Trophoblast cell (in vitro differentiated cells and primary cell): ENCODE measurements around the gene KIF5C.
A peak's percentile ranks its signal among the peaks of the same experiment; 100 is the strongest.

ENCODE experiments used
- DNase-seq, 2 donors: peaks; one replicate each; pipeline ENCODE4 v3.0.0-alpha.2; 2016
- H2AFZ ChIP-seq: 2 replicates; pipeline ENCODE4 v1.6.1; 2013; ENCODE audit warnings: low read length, moderate library complexity, mild to moderate bottlenecking; ENCODE audit not compliant: insufficient read depth, poor library complexity
- H2AK5ac ChIP-seq: 2 replicates; pipeline ENCODE4 v1.6.1; 2013; ENCODE audit warnings: mild to moderate bottlenecking, low read length
- H2BK120ac ChIP-seq: 2 replicates; pipeline ENCODE4 v1.6.1; 2013; ENCODE audit warnings: low read length, mild to moderate bottlenecking, moderate library complexity; ENCODE audit not compliant: insufficient read depth, poor library complexity
- H2BK12ac ChIP-seq: 2 replicates; pipeline ENCODE4 v1.6.1; 2013; ENCODE audit warnings: mild to moderate bottlenecking, low read length, moderate library complexity
- H2BK5ac ChIP-seq: 2 replicates; pipeline ENCODE4 v1.6.1; 2013; ENCODE audit warnings: low read length, low read depth, moderate library complexity, mild to moderate bottlenecking; ENCODE audit not compliant: poor library complexity
- H3K14ac ChIP-seq: 2 replicates; pipeline ENCODE4 v1.6.1; 2013; ENCODE audit warnings: mild to moderate bottlenecking, low read length
- H3K18ac ChIP-seq: 2 replicates; pipeline ENCODE4 v1.6.1; 2013; ENCODE audit warnings: mild to moderate bottlenecking, low read length
- H3K23ac ChIP-seq: 2 replicates; pipeline ENCODE4 v1.6.1; 2013; ENCODE audit warnings: low read length
- H3K27ac ChIP-seq: 2 replicates; pipeline ENCODE4 v1.5.1; 2013; ENCODE audit warnings: low read depth, mild to moderate bottlenecking, inconsistent platforms, low read length, moderate library complexity
- H3K27me3 ChIP-seq: 2 replicates; pipeline ENCODE4 v1.6.1; 2013; ENCODE audit warnings: inconsistent platforms, mild to moderate bottlenecking, low read length, moderate library complexity; ENCODE audit not compliant: insufficient read depth
- H3K36me3 ChIP-seq, 2 experiments: 1 replicate in 1 of 2; 2 replicates in 1 of 2; pipeline ENCODE4 v1.6.1; 2013; ENCODE audit warnings: low read length in 2 of 2, mild to moderate bottlenecking in 2 of 2, moderate library complexity in 1 of 2; ENCODE audit not compliant: insufficient read depth in 2 of 2, control insufficient read depth in 1 of 2
- H3K4ac ChIP-seq: 2 replicates; pipeline ENCODE4 v1.6.1; 2013; ENCODE audit warnings: low read depth, mild to moderate bottlenecking, low read length, moderate library complexity
- H3K4me1 ChIP-seq, 2 experiments: 1 replicate in 1 of 2; 2 replicates in 1 of 2; pipeline ENCODE4 v1.6.1; 2013; ENCODE audit warnings: low read length in 2 of 2, mild to moderate bottlenecking in 2 of 2, moderate library complexity in 1 of 2; ENCODE audit not compliant: insufficient read depth in 2 of 2, control insufficient read depth in 1 of 2
- H3K4me2 ChIP-seq: 2 replicates; pipeline ENCODE4 v1.6.1; 2013; ENCODE audit warnings: inconsistent platforms, mild to moderate bottlenecking, low read length, moderate library complexity
- H3K4me3 ChIP-seq: 2 replicates; pipeline ENCODE4 v1.5.1; 2013; ENCODE audit warnings: mild to moderate bottlenecking, low read depth, low read length, inconsistent platforms
- H3K79me1 ChIP-seq: one replicate; pipeline ENCODE4 v1.6.1; 2013; ENCODE audit warnings: low read length
- H3K79me2 ChIP-seq: 2 replicates; pipeline ENCODE4 v1.6.1; 2013; ENCODE audit warnings: low read length, mild to moderate bottlenecking; ENCODE audit not compliant: control insufficient read depth, insufficient read depth, poor library complexity
- H3K9ac ChIP-seq: 2 replicates; pipeline ENCODE4 v1.6.1; 2013; ENCODE audit warnings: mild to moderate bottlenecking, low read length
- H3K9me3 ChIP-seq: 2 replicates; pipeline ENCODE4 v1.6.1; 2013; ENCODE audit warnings: low read depth, mild to moderate bottlenecking, control low read depth, inconsistent platforms, low read length; ENCODE audit not compliant: insufficient read depth
- H4K12ac ChIP-seq: 2 replicates; pipeline ENCODE4 v1.6.1; 2013; ENCODE audit warnings: low read depth, mild to moderate bottlenecking, low read length, moderate library complexity
- H4K8ac ChIP-seq: 2 replicates; pipeline ENCODE4 v1.6.1; 2013; ENCODE audit warnings: low read depth, mild to moderate bottlenecking, low read length, moderate library complexity
- H4K91ac ChIP-seq: one replicate; pipeline ENCODE4 v1.6.1; 2013; ENCODE audit warnings: low read depth, mild to moderate bottlenecking, low read length, moderate library complexity
- WGBS: extraction: QIAGEN DNeasy Blood & Tissue Kit; methylation state at CpG from one replicate; pipeline ENCODE4 v1.1.7; 2013; ENCODE audit warnings: missing lambda C conversion rate; ENCODE audit not compliant: insufficient read length, insufficient coverage; ENCODE audit errors: extremely low coverage; 5-methylcytosine and 5-hydroxymethylcytosine counted together

The KIF5C gene

DNA sequence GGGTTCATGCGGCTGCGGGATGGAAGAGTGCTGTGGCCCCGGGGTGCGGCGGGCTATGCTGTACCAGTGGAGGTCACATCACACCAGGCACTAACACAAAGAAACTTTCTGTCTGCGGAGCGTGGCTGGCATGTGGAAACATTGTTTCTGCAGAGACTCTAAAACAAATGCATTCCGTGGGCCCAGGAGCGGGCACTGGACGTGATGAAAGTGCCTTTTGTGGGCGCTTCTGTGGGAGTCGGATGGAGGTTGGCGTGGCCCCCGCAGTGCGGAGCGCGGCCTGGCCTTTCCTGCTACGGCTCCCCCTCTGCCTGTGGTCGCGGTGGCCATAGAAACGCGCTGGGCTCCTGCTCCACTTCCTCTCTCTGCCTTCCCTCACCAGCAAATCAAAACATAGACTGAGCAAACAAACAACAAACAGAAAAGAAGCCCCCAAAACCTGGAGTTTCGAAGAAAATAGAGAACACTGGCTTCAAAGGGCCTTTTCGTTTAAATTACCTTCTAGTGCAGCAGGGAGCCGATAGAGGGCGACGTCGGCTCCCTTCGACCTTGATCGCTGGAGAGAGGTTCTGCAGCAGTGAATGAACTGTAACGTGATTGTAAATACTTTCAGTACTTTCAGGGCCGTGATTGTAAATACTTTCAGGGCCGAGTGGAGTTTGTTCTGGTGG lies 51.4 kb downstream of the KIF5C start:
- H3K27ac ChIP-seq: no peak overlapping the region
- no peaks in the 10 kb centered on the region for H3K79me1 ChIP-seq
- no peak overlapping the region for H4K91ac ChIP-seq
- no peak overlapping the region for H3K4me2 ChIP-seq
- H3K14ac ChIP-seq: no peak overlapping the region
- H4K8ac ChIP-seq: no peak overlapping the region
- no peak overlapping the region for H2BK12ac ChIP-seq
- H3K4me3 ChIP-seq: no peak overlapping the region
- H3K9ac ChIP-seq: no peak overlapping the region
- H2AK5ac ChIP-seq: no peak overlapping the region
- no peak overlapping the region for H3K23ac ChIP-seq
- no peaks in the 10 kb centered on the region for H3K9me3 ChIP-seq
- H3K27me3 ChIP-seq: no peaks in the 10 kb centered on the region
- H3K79me2 ChIP-seq: no peaks in the 10 kb centered on the region
- H3K36me3 ChIP-seq: no peaks in the 10 kb centered on the region
- no CpG with 5 or more reads among the region's 33 CpGs for WGBS
- H3K4me1 ChIP-seq: no peaks in the 10 kb centered on the region
- no peak overlapping the region for H4K12ac ChIP-seq
- H2AFZ ChIP-seq: no peak overlapping the region
- DNase-seq: peak; percentile 16 to 69
- no peak overlapping the region for H2BK5ac ChIP-seq
- H2BK120ac ChIP-seq: no peak overlapping the region
- no peak overlapping the region for H3K18ac ChIP-seq
- H3K4ac ChIP-seq: no peak overlapping the region

- H3K4me3 ChIP-seq: no peak overlapping the region
- H3K9ac ChIP-seq: no peak overlapping the region
- H3K4me1 ChIP-seq: no peaks in the 10 kb centered on the region
- H2BK120ac ChIP-seq: no peak overlapping the region
- no peak overlapping the region for H2BK12ac ChIP-seq
- DNase-seq: no peak
- WGBS: no CpG with 5 or more reads among the region's 11 CpGs
- H3K14ac ChIP-seq: no peak overlapping the region
- no peak overlapping the region for H4K8ac ChIP-seq
- H3K27me3 ChIP-seq: no peaks in the 10 kb centered on the region
- no peak overlapping the region for H3K18ac ChIP-seq
- no peak overlapping the region for H2BK5ac ChIP-seq
- H3K4me2 ChIP-seq: no peak overlapping the region
- H3K23ac ChIP-seq: no peak overlapping the region
- H2AK5ac ChIP-seq: no peak overlapping the region
- no peak overlapping the region for H4K12ac ChIP-seq
- no peak overlapping the region for H4K91ac ChIP-seq
- H3K27ac ChIP-seq: no peak overlapping the region
- no peak overlapping the region for H2AFZ ChIP-seq
- no peaks in the 10 kb centered on the region for H3K9me3 ChIP-seq
- no peaks in the 10 kb centered on the region for H3K79me1 ChIP-seq
- H3K4ac ChIP-seq: no peak overlapping the region
- no peaks in the 10 kb centered on the region for H3K79me2 ChIP-seq
- no peaks in the 10 kb centered on the region for H3K36me3 ChIP-seq
These were observed 52.0 kb downstream of the KIF5C start for GRCh38 chr2:148926981-148927401.

DNA sequence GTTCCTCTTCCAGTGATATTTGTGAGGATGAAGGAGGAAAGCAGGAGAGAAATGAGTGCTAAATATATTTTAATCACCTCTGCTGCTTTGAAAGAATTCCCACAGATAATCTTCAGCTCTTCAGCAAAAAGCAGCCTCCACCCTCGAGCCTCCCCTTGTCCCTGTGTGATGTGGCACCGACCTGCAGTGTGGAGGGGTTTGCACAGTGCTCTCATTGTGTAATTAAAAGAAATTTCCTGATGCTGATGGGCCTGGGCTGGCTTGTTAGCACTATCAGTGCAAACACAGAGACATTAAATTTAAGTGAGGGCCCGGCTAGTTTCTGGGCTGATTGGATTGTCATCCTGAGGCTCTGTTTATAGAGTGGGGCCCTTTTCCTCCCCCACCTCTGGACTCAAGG lies 53.4 kb downstream of the KIF5C start:
- DNase-seq: no peak
- no peaks in the 10 kb centered on the region for H3K9me3 ChIP-seq
- H3K27me3 ChIP-seq: no peaks in the 10 kb centered on the region
- no peaks in the 10 kb centered on the region for H3K4me1 ChIP-seq
- H3K4me3 ChIP-seq: no peak overlapping the region
- H3K4ac ChIP-seq: no peak overlapping the region
- WGBS: no CpG with 5 or more reads among the region's 3 CpGs
- no peaks in the 10 kb centered on the region for H3K36me3 ChIP-seq
- H2BK12ac ChIP-seq: no peak overlapping the region
- H2AFZ ChIP-seq: no peak overlapping the region
- H3K9ac ChIP-seq: no peak overlapping the region
- no peak overlapping the region for H4K91ac ChIP-seq
- H3K14ac ChIP-seq: no peak overlapping the region
- no peak overlapping the region for H2AK5ac ChIP-seq
- no peak overlapping the region for H2BK5ac ChIP-seq
- H2BK120ac ChIP-seq: no peak overlapping the region
- H3K23ac ChIP-seq: no peak overlapping the region
- no peak overlapping the region for H3K4me2 ChIP-seq
- no peak overlapping the region for H3K18ac ChIP-seq
- no peaks in the 10 kb centered on the region for H3K79me2 ChIP-seq
- H4K8ac ChIP-seq: no peak overlapping the region
- no peak overlapping the region for H4K12ac ChIP-seq
- H3K79me1 ChIP-seq: no peaks in the 10 kb centered on the region
- no peak overlapping the region for H3K27ac ChIP-seq

GRCh38 chr2:148930046-148930775 lies 55.2 kb downstream of the KIF5C start:
- Histone ChIP-seq H3K36me3 (peaks cover 0 to 2% of the 10 kb centered on the region in 2 experiments), H3K4ac (no peak overlapping the region), H4K8ac (no peak overlapping the region), H4K12ac (no peak overlapping the region), H2BK120ac (no peak overlapping the region), H3K79me2 (no peaks in the 10 kb centered on the region), H3K9ac (no peak overlapping the region), H3K9me3 (peaks cover 5% of the 10 kb centered on the region), H2AK5ac (no peak overlapping the region), H4K91ac (no peak overlapping the region), H3K23ac (no peak overlapping the region), H2BK12ac (no peak overlapping the region), H2AFZ (no peak overlapping the region), H3K4me2 (no peak overlapping the region), H3K27ac (no peak overlapping the region), H3K14ac (no peak overlapping the region), H3K79me1 (no peaks in the 10 kb centered on the region), H3K18ac (no peak overlapping the region), H3K4me1 (no peaks in the 10 kb centered on the region), H3K4me3 (no peak overlapping the region), H2BK5ac (no peak overlapping the region), H3K27me3 (no peaks in the 10 kb centered on the region)
- no peak for DNase-seq
- WGBS: no CpG with 5 or more reads among the region's 9 CpGs
